Coronary artery (tissue), 2 donors: ENCODE results near the gene ZNF571.

Experiments used
- DNase-seq: peaks from one replicate; pipeline ENCODE4 v3.0.0-alpha.2; 2017; ENCODE audit warnings: low spot score
- H3K27ac ChIP-seq, 2 donors: fragments of 200-600 bp; sonication (generic); one replicate each; pipeline ENCODE4 v1.5.1; 2016 to 2019
- H3K4me3 ChIP-seq: fragments of 200-600 bp; sonication (generic); 2 replicates; pipeline ENCODE4 v1.5.1; 2016; ENCODE audit warnings: mild to moderate bottlenecking, moderate library complexity
- TF ChIP-seq, protein P1 (sequence below): fragments of 200-600 bp; sonication (generic); IDR thresholded peaks from one replicate; pipeline ENCODE4 v1.5.1; 2019; ENCODE audit warnings: antibody characterized with exemption

ZNF571 gene

DNA sequence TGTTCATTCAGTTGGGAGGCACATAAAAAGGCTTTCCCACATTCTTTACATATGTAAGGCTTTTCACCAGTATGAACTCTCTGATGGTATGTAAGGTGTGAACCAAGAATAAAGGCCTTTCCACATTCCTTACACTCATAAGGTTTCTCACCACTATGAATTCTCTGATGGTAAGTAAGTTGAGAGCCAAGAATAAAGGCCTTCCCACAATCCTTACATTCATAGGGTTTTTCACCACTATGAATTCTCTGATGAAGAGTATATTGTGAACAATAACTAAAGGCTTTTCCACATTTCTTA, 29.3 kb downstream of the ZNF571 start:
- Histone ChIP-seq H3K27ac (no peak overlapping the region), H3K4me3 (peak overlapping the region; percentile 18)
- DNase-seq, result no peak
- TF ChIP-seq, protein P1, sequence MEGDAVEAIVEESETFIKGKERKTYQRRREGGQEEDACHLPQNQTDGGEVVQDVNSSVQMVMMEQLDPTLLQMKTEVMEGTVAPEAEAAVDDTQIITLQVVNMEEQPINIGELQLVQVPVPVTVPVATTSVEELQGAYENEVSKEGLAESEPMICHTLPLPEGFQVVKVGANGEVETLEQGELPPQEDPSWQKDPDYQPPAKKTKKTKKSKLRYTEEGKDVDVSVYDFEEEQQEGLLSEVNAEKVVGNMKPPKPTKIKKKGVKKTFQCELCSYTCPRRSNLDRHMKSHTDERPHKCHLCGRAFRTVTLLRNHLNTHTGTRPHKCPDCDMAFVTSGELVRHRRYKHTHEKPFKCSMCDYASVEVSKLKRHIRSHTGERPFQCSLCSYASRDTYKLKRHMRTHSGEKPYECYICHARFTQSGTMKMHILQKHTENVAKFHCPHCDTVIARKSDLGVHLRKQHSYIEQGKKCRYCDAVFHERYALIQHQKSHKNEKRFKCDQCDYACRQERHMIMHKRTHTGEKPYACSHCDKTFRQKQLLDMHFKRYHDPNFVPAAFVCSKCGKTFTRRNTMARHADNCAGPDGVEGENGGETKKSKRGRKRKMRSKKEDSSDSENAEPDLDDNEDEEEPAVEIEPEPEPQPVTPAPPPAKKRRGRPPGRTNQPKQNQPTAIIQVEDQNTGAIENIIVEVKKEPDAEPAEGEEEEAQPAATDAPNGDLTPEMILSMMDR, result no peak

DNA sequence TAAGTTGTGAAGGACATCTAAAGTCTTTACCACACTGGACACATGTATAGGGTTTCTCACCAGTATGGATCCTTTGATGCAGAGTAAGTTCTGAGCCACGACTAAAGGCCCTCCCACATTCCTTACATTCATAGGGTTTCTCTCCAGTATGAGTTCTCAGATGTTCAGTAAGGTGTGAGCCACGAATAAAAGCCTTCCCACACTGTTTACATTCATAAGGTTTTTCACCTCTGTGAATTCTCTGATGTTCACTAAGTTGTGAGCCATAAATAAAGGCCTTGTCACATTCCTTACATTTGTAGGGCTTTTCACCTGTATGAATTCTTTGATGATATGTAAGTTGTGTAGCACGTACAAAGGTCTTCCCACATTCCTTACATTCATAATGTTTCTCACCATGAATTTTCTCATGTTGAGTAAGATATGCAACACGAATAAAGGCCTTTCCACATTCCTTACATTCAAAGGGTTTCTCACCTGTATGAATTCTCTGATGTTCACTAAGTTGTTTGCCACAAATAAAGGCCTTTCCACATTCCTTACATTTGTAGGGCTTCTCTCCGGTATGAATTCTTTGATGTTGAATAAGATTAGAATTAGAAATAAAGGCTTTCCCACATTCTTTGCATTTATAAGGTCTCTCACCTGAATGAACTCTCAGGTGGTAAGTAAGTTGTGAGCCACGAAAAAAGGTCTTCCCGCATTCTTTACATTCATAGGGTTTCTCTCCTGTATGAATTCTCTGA, 29.8 kb downstream of the ZNF571 start:
- H3K4me3 ChIP-seq, result peak overlapping the region; percentile 18
- TF ChIP-seq, protein P1, result no peak
- DNase-seq, result no peak

DNA sequence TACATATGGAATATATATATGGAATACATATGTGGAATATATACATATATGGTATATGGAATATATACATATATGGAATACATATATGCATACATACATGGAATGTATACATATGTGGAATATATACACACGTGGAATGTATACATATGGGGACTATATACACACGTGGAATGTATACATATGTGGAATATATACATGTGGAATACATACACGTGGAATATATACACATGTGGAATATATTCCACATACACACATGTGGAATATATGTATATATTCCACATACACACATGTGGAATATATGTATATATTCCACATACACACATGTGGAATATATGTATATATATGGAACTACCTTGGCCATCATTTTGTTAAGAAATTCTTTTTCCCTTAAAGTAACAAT, 31.1 kb downstream of the ZNF571 start:
- TF ChIP-seq, protein P1, result no peak
- Histone ChIP-seq H3K27ac (no peak overlapping the region), H3K4me3 (peak overlapping the region; percentile 9)
- DNase-seq, result no peak

More for the DNA sequence above, 29.8 kb downstream of the ZNF571 start:
- no peak overlapping the region for H3K27ac ChIP-seq

DNA sequence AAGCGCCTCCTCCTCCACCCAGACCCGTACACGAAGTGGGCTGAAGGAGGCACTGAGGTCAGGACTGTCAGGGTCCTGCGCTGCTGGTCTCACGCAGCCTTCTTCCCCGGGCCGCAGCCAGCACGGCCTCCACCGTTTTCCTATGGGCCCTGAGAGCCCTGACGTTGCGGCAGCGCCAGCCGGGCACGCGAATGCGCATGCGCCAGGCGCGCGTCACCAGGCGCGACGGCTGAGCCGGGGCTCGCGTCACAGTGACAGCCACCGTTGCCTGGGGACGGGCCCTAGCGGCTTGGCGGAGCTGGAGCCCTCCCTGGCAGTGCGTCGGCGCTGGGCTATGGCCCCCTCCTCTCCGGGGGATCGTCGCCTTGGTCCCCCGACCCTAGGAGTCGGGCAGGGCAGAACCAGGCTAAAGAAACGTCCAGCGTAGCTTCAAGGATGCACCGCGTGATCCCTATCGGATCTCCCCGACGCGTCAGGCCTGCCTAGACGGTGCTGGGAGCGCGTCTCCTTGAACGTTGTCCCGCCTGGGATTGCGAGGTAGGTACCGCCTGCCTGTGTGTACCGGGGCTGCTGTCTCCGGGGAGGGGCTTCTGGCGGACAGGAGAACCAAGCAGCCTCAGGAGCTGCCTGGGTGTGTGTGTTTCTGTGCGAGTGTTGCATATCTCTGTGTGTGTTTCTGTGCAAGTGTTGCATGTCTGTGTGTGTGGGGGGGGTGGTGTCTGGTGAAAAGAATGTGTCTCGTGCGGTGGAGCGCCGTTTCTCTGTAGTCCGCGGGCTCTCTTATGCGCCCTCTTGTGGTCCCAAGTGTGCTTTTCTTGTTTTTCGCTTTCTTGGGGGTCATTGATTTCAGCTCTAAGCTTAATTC, 43.2 kb downstream of the ZNF571 start:
- no peak for DNase-seq
- Histone ChIP-seq H3K4me3 (peak overlapping the region; percentile 51), H3K27ac (no peak overlapping the region)
- TF ChIP-seq, protein P1, result no peak

DNA sequence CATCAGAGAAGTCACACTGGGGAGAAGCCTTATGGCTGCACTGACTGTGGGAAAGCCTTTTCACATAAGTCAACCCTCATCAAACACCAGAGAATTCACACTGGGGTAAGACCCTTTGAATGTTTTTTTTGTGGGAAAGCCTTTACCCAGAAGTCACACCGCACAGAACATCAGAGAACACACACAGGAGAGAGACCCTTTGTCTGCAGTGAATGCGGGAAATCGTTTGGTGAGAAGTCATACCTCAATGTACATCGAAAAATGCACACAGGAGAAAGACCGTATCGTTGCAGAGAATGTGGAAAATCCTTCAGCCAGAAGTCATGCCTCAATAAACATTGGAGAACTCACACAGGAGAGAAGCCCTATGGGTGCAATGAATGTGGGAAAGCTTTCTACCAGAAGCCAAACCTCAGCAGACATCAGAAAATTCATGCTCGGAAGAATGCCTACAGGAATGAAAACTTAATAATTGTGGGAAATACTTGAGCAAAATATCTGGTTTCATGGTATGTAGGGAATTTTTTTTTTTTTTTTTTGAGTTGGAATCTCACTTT, 57.1 kb downstream of the ZNF571 start:
- no peak for DNase-seq
- peak overlapping the region; percentile 6 for H3K4me3 ChIP-seq
- TF ChIP-seq, protein P1, result no peak
- no peak overlapping the region for H3K27ac ChIP-seq

DNA sequence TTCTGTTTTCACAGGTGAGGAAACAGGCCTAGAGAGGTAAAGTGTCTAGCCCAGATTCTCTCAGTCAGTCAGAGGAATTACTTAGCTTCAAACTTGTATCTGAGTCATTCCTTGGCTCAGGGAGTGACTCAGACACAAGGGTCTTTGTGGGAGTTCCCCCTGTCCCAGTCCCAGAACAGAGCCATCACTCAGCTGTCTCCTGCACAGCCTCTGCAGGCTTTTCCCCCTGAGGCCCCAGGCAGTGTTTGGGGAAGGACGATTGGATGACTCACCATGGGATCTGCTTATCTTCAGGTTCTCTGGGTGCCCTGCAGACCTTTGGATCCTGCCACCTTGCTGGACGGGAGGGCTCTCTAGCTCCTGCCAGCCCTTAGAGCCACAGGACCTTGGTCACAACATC, 74.7 kb downstream of the ZNF571 start:
- no peak overlapping the region for H3K4me3 ChIP-seq
- no peak for DNase-seq
- TF ChIP-seq, protein P1, result no peak
- H3K27ac ChIP-seq, result no peak overlapping the region
